Osteoblast (primary cell): ENCODE data around the gene ALS2CL. TPM values are rescaled to one million over a fixed set of nuclear protein-coding genes. Genes with fewer than 3 reads are reported as not detected.

Experiments
- DNase-seq: peaks from one replicate; pipeline ENCODE4 v3.0.0; 2011; ENCODE audit warnings: low spot score, mixed read lengths; ENCODE audit not compliant: insufficient read length; ENCODE audit errors: missing footprints
- H2AFZ ChIP-seq: 2 replicates; pipeline ENCODE4 v1.6.0; 2011; ENCODE audit warnings: mild to moderate bottlenecking, low read length
- H3K27ac ChIP-seq: 2 replicates; pipeline ENCODE4 v1.5.1; 2011; ENCODE audit warnings: mild to moderate bottlenecking, low read depth, low read length, moderate library complexity
- H3K27me3 ChIP-seq: 2 replicates; pipeline ENCODE4 v1.6.0; 2012; ENCODE audit warnings: mild to moderate bottlenecking, control low read depth, inconsistent platforms, low read length, moderate library complexity; ENCODE audit not compliant: insufficient read depth
- H3K36me3 ChIP-seq: 2 replicates; pipeline ENCODE4 v1.5.1; 2011; ENCODE audit warnings: mild to moderate bottlenecking, low read length, control low read depth, moderate library complexity; ENCODE audit not compliant: insufficient read depth
- H3K4me1 ChIP-seq: 2 replicates; pipeline ENCODE4 v1.5.1; 2011; ENCODE audit warnings: mild to moderate bottlenecking, low read length, control low read depth, moderate library complexity; ENCODE audit not compliant: insufficient read depth
- H3K4me2 ChIP-seq: 2 replicates; pipeline ENCODE4 v1.6.0; 2011; ENCODE audit warnings: mild to moderate bottlenecking, low read length; ENCODE audit not compliant: insufficient read depth
- H3K4me3 ChIP-seq: fragments of 200-600 bp; sonication (generic); 3 replicates; pipeline ENCODE4 v1.5.1; 2012; ENCODE audit warnings: mild to moderate bottlenecking, low read length, inconsistent platforms; ENCODE audit not compliant: insufficient read depth
- H3K79me2 ChIP-seq: 2 replicates; pipeline ENCODE4 v1.6.0; 2012; ENCODE audit warnings: mild to moderate bottlenecking, low read length, control low read depth, inconsistent platforms; ENCODE audit not compliant: insufficient read depth
- H3K9me3 ChIP-seq: 2 replicates; pipeline ENCODE4 v1.5.1; 2011; ENCODE audit warnings: low read depth, low read length, control low read depth
- H4K20me1 ChIP-seq: 2 replicates; pipeline ENCODE4 v1.6.0; 2012; ENCODE audit warnings: mild to moderate bottlenecking, low read length, control low read depth; ENCODE audit not compliant: insufficient read depth
- CTCF ChIP-seq: IDR thresholded peaks from 2 replicates; pipeline ENCODE4 v1.5.1; 2011; ENCODE audit warnings: mild to moderate bottlenecking, low read depth, low read length, moderate library complexity; ENCODE audit errors: extremely low read depth
- total RNA-seq: library from RNA; depleted of rRNA; stranded (reverse); fragments of >200 nt; gene quantifications from 2 replicates; pipeline ENCODE4 v1.2.3, GENCODE V29; 2012

ALS2CL gene
- total RNA-seq, 1 donor, result 1.1 TPM

- H2AFZ ChIP-seq, result no peak overlapping the region
- DNase-seq, result no peak
- no peaks in the 10 kb centered on the region for H3K79me2 ChIP-seq
- no peak overlapping the region for H3K27ac ChIP-seq
- H3K4me1 ChIP-seq, result no peaks in the 10 kb centered on the region
- no peaks in the 10 kb centered on the region for H3K36me3 ChIP-seq
- no peak overlapping the region for H3K4me3 ChIP-seq
- H3K9me3 ChIP-seq, result no peaks in the 10 kb centered on the region
- H3K27me3 ChIP-seq, result peaks cover 21% of the 10 kb centered on the region
- H4K20me1 ChIP-seq, result no peaks in the 10 kb centered on the region
- no peak overlapping the region for H3K4me2 ChIP-seq
- no peak for TF ChIP-seq CTCF
Measured at GRCh38 chr3:46699676-46700523, 6.4 kb upstream of the ALS2CL start.

GRCh38 chr3:46695962-46696894, 2.7 kb upstream of the ALS2CL start:
- Histone ChIP-seq H3K36me3 (no peaks in the 10 kb centered on the region), H3K4me3 (no peak overlapping the region), H3K27ac (no peak overlapping the region), H4K20me1 (no peaks in the 10 kb centered on the region), H2AFZ (no peak overlapping the region), H3K4me2 (no peak overlapping the region), H3K79me2 (no peaks in the 10 kb centered on the region), H3K4me1 (peaks cover 7% of the 10 kb centered on the region), H3K27me3 (peaks cover 10% of the 10 kb centered on the region), H3K9me3 (no peaks in the 10 kb centered on the region)
- no peak for TF ChIP-seq CTCF
- DNase-seq, result peak; percentile 94

- TF ChIP-seq CTCF, result peak; percentile 32
- Histone ChIP-seq H3K27me3 (peaks cover 7% of the 10 kb centered on the region), H3K4me1 (peaks cover 7% of the 10 kb centered on the region), H3K27ac (no peak overlapping the region), H4K20me1 (no peaks in the 10 kb centered on the region), H3K79me2 (no peaks in the 10 kb centered on the region), H3K36me3 (no peaks in the 10 kb centered on the region), H3K4me3 (no peak overlapping the region), H3K4me2 (no peak overlapping the region), H3K9me3 (no peaks in the 10 kb centered on the region), H2AFZ (peak overlapping the region; percentile 35)
- no peak for DNase-seq
Measured at GRCh38 chr3:46695177-46695961, 1.9 kb upstream of the ALS2CL start.
